GM23338 (cell line): Measurements from ENCODE around the gene ALKBH4.

Source experiments
- CREB1 ChIP-seq: fragments of 250-450 bp; sonication (Bioruptor Pico); IDR thresholded peaks from 2 replicates; pipeline ENCODE4 v1.5.0; 2020; ENCODE audit warnings: low read depth, mild to moderate bottlenecking, moderate library complexity
- CTCF ChIP-seq, 2 experiments: fragments of 200-600 bp in 1 of 2; sonication (generic) in 1 of 2; conservative IDR thresholded peaks; 2 replicates each; pipeline versions ENCODE4 v1.5.1 to v1.6.1; 2016 to 2017; ENCODE audit warnings: antibody characterized with exemption in 2 of 2, low read depth in 2 of 2, mild to moderate bottlenecking in 2 of 2, moderate library complexity in 1 of 2
- ETS1 ChIP-seq: IDR thresholded peaks from 2 replicates; pipeline ENCODE4 v1.6.1; 2016; ENCODE audit warnings: antibody characterized with exemption
- EZH2 ChIP-seq: fragments of 200-600 bp; sonication (generic); IDR thresholded peaks from one replicate; pipeline ENCODE4 v1.8.0; 2017; ENCODE audit warnings: antibody characterized with exemption, mild to moderate bottlenecking, low read depth; ENCODE audit not compliant: unreplicated experiment
- EZH2phosphoT487 ChIP-seq: fragments of 200-600 bp; sonication (generic); IDR thresholded peaks from one replicate; pipeline ENCODE4 v1.8.1; 2018; ENCODE audit warnings: antibody characterized with exemption; ENCODE audit not compliant: unreplicated experiment
- POLR2AphosphoS5 ChIP-seq: IDR thresholded peaks from 2 replicates; pipeline ENCODE4 v1.6.1; 2016; ENCODE audit warnings: antibody characterized with exemption, low read depth
- REST ChIP-seq: IDR thresholded peaks from one replicate; pipeline ENCODE4 v1.6.1; 2018; ENCODE audit warnings: antibody characterized with exemption; ENCODE audit not compliant: unreplicated experiment
- STAT1 ChIP-seq: IDR thresholded peaks from one replicate; pipeline ENCODE4 v1.6.1; 2016; ENCODE audit warnings: antibody characterized with exemption; ENCODE audit not compliant: unreplicated experiment

- no peak for TF ChIP-seq CTCF (conservative IDR thresholded peaks at IDR 0.05; ENCODE audit: low read depth in 2 of 2)
- TF ChIP-seq EZH2: no peak
- no peak for TF ChIP-seq POLR2AphosphoS5
- TF ChIP-seq REST: no peak
- no peak for TF ChIP-seq CREB1 (CRISPR knock-in tag)
- no peak for TF ChIP-seq EZH2phosphoT487
- TF ChIP-seq STAT1: no peak
- no peak for TF ChIP-seq ETS1
Measured at GRCh38 chr7:102459221-102459844, 5.3 kb downstream of the ALKBH4 start.
